B cell (primary cell): ENCODE results near the gene SKAP2.

ENCODE experiments used
- EZH2 ChIP-seq: IDR thresholded peaks from 2 replicates; pipeline ENCODE4 v1.6.1; 2012; ENCODE audit warnings: borderline replicate concordance, low read depth, mild to moderate bottlenecking, moderate library complexity, low read length; ENCODE audit not compliant: insufficient read depth, poor library complexity, severe bottlenecking
- TF ChIP-seq, protein P1 (sequence below): fragments of 200-600 bp; IDR thresholded peaks from one replicate; pipeline ENCODE4 v1.8.0; 2022; ENCODE audit warnings: antibody characterized with exemption, mild to moderate bottlenecking

DNA sequence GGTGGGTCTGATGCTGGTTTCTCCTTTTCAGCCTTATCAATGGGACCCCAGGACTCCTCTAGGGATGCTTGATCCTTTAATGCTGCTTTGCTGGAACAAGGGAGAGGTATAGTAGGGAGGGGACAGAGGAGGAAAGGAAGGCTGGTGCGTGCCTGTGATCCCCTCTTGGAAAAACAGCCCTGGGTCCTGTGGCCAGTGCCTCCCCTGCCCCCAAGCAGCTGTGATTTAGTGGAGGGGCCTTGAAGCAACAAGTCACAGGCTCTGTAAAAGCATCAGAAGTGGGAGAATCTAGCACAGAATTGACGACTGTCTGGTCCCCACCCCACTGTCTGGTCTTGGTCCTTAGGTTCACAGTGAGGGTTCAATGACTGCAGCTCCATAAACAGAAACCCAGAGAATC, 237.7 kb downstream of the SKAP2 start:
- TF ChIP-seq, protein P1, sequence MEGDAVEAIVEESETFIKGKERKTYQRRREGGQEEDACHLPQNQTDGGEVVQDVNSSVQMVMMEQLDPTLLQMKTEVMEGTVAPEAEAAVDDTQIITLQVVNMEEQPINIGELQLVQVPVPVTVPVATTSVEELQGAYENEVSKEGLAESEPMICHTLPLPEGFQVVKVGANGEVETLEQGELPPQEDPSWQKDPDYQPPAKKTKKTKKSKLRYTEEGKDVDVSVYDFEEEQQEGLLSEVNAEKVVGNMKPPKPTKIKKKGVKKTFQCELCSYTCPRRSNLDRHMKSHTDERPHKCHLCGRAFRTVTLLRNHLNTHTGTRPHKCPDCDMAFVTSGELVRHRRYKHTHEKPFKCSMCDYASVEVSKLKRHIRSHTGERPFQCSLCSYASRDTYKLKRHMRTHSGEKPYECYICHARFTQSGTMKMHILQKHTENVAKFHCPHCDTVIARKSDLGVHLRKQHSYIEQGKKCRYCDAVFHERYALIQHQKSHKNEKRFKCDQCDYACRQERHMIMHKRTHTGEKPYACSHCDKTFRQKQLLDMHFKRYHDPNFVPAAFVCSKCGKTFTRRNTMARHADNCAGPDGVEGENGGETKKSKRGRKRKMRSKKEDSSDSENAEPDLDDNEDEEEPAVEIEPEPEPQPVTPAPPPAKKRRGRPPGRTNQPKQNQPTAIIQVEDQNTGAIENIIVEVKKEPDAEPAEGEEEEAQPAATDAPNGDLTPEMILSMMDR, result no peak
- no peak for TF ChIP-seq EZH2
